GM12878 (cell line): ENCODE results near the gene DSE. TPM values are rescaled to one million over a fixed set of nuclear protein-coding genes. Genes with fewer than 3 reads are reported as not detected.

ENCODE experiments used
- FOXM1 ChIP-seq: IDR thresholded peaks from 2 replicates; pipeline ENCODE4 v1.6.1; 2012; ENCODE audit warnings: low read depth, mild to moderate bottlenecking, inconsistent platforms, low read length, moderate library complexity
- HDAC2 ChIP-seq: fragments of 200-600 bp; sonication (generic); IDR thresholded peaks from 2 replicates; pipeline ENCODE4 v1.6.1; 2017
- IRF5 ChIP-seq: fragments of 450-650 bp; IDR thresholded peaks from 2 replicates; pipeline ENCODE4 v1.6.1; 2017; ENCODE audit warnings: borderline replicate concordance
- JUND ChIP-seq: IDR thresholded peaks from 2 replicates; pipeline ENCODE4 v1.6.1; 2012; ENCODE audit warnings: low read depth, mild to moderate bottlenecking, low read length, improper control_type of control experiment, moderate library complexity
- MXI1 ChIP-seq: fragments of 150-350 bp; IDR thresholded peaks from 2 replicates; pipeline ENCODE4 v1.6.1; 2011; ENCODE audit warnings: low read depth, mild to moderate bottlenecking, inconsistent platforms, low read length, improper control_type of control experiment
- PKNOX1 ChIP-seq: fragments of 450-650 bp; IDR thresholded peaks from 2 replicates; pipeline ENCODE4 v1.6.1; 2016; ENCODE audit warnings: mild to moderate bottlenecking
- USF2 ChIP-seq: IDR thresholded peaks from 2 replicates; pipeline ENCODE4 v1.6.1; 2011; ENCODE audit warnings: low read depth, low read length, improper control_type of control experiment, borderline replicate concordance
- YBX1 ChIP-seq: fragments of 450-650 bp; IDR thresholded peaks from 2 replicates; pipeline ENCODE4 v1.6.1; 2016; ENCODE audit warnings: antibody characterized with exemption
- YY1 ChIP-seq: IDR thresholded peaks from 2 replicates; pipeline ENCODE4 v1.6.1; 2011; ENCODE audit warnings: low read depth, mild to moderate bottlenecking, low read length
- ZBTB4 ChIP-seq: fragments of 450-650 bp; formaldehyde crosslinking; IDR thresholded peaks from 2 replicates; pipeline ENCODE4 v1.4.0; 2022; ENCODE audit warnings: mild to moderate bottlenecking, moderate library complexity
- ZNF384 ChIP-seq: IDR thresholded peaks from 2 replicates; pipeline ENCODE4 v1.6.1; 2012; ENCODE audit warnings: low read depth, mild to moderate bottlenecking, low read length, improper control_type of control experiment, borderline replicate concordance
- ZNF592 ChIP-seq: fragments of 450-650 bp; IDR thresholded peaks from 2 replicates; pipeline ENCODE4 v1.6.1; 2017; ENCODE audit warnings: mild to moderate bottlenecking, moderate library complexity
- polyA plus RNA-seq, 11 experiments: library from polyadenylated mRNA; depleted of rRNA in 4 of 11; unstranded in 6 of 11; stranded (reverse) in 5 of 11; fragments of >200 nt; fragmentation: Nextera tagmentation in 4 of 11; fragmentation: Illumina TruSeq in 1 of 11; extraction: Ambion mirVana in 4 of 11; extraction: Trizol in 1 of 11; gene quantifications; 1 replicate in 1 of 11; 2 replicates in 10 of 11; pipeline versions ENCODE4 v1.2.1 to v1.2.3, GENCODE V29; 2011 to 2016; ENCODE audit warnings: inconsistent platforms in 2 of 11, missing spikeins in 2 of 11, low read depth in 1 of 11
- total RNA-seq, 4 experiments: library from RNA; depleted of rRNA in 3 of 4; stranded (reverse); fragments of >200 nt in 3 of 4; fragmentation: Illumina TruSeq in 1 of 4; extraction: Trizol in 1 of 4; gene quantifications; 2 replicates each; pipeline versions ENCODE4 v1.2.1 to v1.2.3, GENCODE V29; 2013 to 2021

Gene DSE
- total and polyA plus RNA-seq, 10 of the 15 experiments (the other 5 are each of a cell fraction or from before 2014, with no cell fraction given), result 12.6 to 76.4 (median 43.0) TPM

- no peak for TF ChIP-seq ZBTB4
- TF ChIP-seq ZNF384, result no peak
- no peak for TF ChIP-seq HDAC2
- no peak for TF ChIP-seq JUND
- no peak for TF ChIP-seq USF2
- no peak for TF ChIP-seq YBX1
- TF ChIP-seq PKNOX1, result no peak
- no peak for TF ChIP-seq MXI1
- no peak for TF ChIP-seq FOXM1
- TF ChIP-seq YY1, result no peak
- TF ChIP-seq ZNF592, result no peak
- no peak for TF ChIP-seq IRF5
- TF ChIP-seq, all 136 proteins: peak for 0
Measured at GRCh38 chr6:116328528-116328903, 42.2 kb upstream of the DSE start (continued).
